ENCODE measurements around the gene PLSCR2.
"Not testable (repeated sequence)": the region's sequence is repeated elsewhere in the genome, so short reads cannot be mapped to it uniquely, and the experiment has no call there.

PLSCR2 gene

GRCh38 chr3:146414010-146414409 lies 55.4 kb downstream of the PLSCR2 start:
- DNase-seq = no peak

- not testable (repeated sequence) for DNase-seq
Measured at GRCh38 chr3:146412711-146413110, 56.6 kb downstream of the PLSCR2 start.

- DNase-seq = no peak
Measured at GRCh38 chr3:146407956-146408355, 61.4 kb downstream of the PLSCR2 start.

GRCh38 chr3:146404436-146404835 lies 64.9 kb downstream of the PLSCR2 start:
- no peak for DNase-seq

GRCh38 chr3:146403792-146404191 lies 65.6 kb downstream of the PLSCR2 start:
- DNase-seq = no peak

- DNase-seq = no peak
Measured at GRCh38 chr3:146396792-146397191, 72.6 kb downstream of the PLSCR2 start.

GRCh38 chr3:146395164-146395563 lies 74.2 kb downstream of the PLSCR2 start:
- no peak for DNase-seq

GRCh38 chr3:146390957-146391356 lies 78.4 kb downstream of the PLSCR2 start:
- no peak for DNase-seq

GRCh38 chr3:146390006-146390772 lies 79.2 kb downstream of the PLSCR2 start:
- DNase-seq = no peak

GRCh38 chr3:146387566-146387965 lies 81.8 kb downstream of the PLSCR2 start:
- DNase-seq = no peak

GRCh38 chr3:146386936-146387335 lies 82.4 kb downstream of the PLSCR2 start:
- DNase-seq = no peak

- no peak for DNase-seq
Measured at GRCh38 chr3:146384786-146385185, 84.6 kb downstream of the PLSCR2 start.

All from activated naive CD4-positive, alpha-beta T cell treated with Interleukin-2 at 50 U/mL for 16 hours (primary cell).